Measurements from ENCODE around the gene GORAB. TPM values are rescaled to one million over a fixed set of nuclear protein-coding genes. Genes with fewer than 3 reads are reported as not detected.

The GORAB gene
- total and polyA plus RNA-seq, 9 of the 15 experiments (the other 6 are each of a cell fraction or from before 2014, with no cell fraction given), result 4.4 to 12.9 (median 8.9) TPM

DNA sequence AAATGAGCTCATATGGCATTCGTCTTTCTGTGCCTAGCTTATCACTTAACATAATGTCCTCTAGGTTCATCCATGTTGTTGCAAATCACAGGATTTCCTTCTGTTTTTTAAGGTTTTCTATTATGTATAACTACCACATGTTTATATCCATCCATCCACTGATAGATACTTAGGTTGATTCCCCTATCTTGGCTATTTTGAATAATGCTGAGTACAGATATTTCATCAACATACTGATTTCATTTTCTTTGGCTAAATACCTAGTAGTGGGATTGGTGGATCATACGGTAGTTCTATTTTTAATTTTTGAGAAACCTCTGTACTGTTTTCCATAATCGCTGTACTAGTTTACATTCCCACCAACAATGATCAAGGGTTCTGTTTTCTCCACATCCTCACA lies 45.0 kb downstream of the GORAB start:
- Histone ChIP-seq H3K4me3 (no peak overlapping the region), H3K36me3 (ENCODE audit: control insufficient read depth, insufficient read depth, low read length) (no peaks in the 10 kb centered on the region), H3K4me1 (replicated peaks in 1 of 2; ENCODE audit: control insufficient read depth in 2 of 2, insufficient read depth in 2 of 2, low read length in 2 of 2) (no peaks in the 10 kb centered on the region), H4K20me1 (replicated peaks; ENCODE audit: control insufficient read depth, insufficient read depth, low read length) (no peaks in the 10 kb centered on the region), H3K9me3 (replicated peaks; ENCODE audit: control insufficient read depth, insufficient read depth, low read depth, low read length) (no peaks in the 10 kb centered on the region), H3K9ac (ENCODE audit: insufficient read depth in 1 of 2, low read depth in 2 of 2, low read length in 2 of 2) (no peak overlapping the region), H3K27ac (ENCODE audit: extremely low read depth, low read depth, low read length) (no peak overlapping the region), H3K79me2 (ENCODE audit: control insufficient read depth, insufficient read depth, low read length) (no peaks in the 10 kb centered on the region), H2AFZ (ENCODE audit: low read depth, low read length) (no peak overlapping the region), H3K9me1 (ENCODE audit: control insufficient read depth, insufficient read depth, low read length) (no peaks in the 10 kb centered on the region), H3K4me2 (ENCODE audit: insufficient read depth, low read length) (no peak overlapping the region), H3K27me3 (ENCODE audit: control insufficient read depth in 2 of 2, insufficient read depth in 2 of 2, low read length in 2 of 2) (no peaks in the 10 kb centered on the region)
- FAIRE-seq (no peak), ATAC-seq (no peak), DNase-seq (ENCODE audit: extremely low read depth in 1 of 4, low spot score in 3 of 4) (no peak)
- 7% methylated on average over 3 of the region's 3 CpGs for WGBS (ENCODE audit: insufficient coverage, low coverage, missing lambda C conversion rate)
- no peak for TF ChIP-seq ARNT (IDR thresholded peaks at IDR 0.05)
- TF ChIP-seq MAFG (tag; conservative IDR thresholded peaks at IDR 0.05), result 0 out of 2 replicates have a peak, but pooled peaks have one; percentile 5
- 0 out of 2 replicates have a peak, but pooled peaks have one; percentile 7 for TF ChIP-seq C11orf30 (IDR thresholded peaks at IDR 0.05; ENCODE audit: low read depth)
- TF ChIP-seq ZNF316 (IDR thresholded peaks at IDR 0.05), result peak; percentile 60
- TF ChIP-seq, protein P1, sequence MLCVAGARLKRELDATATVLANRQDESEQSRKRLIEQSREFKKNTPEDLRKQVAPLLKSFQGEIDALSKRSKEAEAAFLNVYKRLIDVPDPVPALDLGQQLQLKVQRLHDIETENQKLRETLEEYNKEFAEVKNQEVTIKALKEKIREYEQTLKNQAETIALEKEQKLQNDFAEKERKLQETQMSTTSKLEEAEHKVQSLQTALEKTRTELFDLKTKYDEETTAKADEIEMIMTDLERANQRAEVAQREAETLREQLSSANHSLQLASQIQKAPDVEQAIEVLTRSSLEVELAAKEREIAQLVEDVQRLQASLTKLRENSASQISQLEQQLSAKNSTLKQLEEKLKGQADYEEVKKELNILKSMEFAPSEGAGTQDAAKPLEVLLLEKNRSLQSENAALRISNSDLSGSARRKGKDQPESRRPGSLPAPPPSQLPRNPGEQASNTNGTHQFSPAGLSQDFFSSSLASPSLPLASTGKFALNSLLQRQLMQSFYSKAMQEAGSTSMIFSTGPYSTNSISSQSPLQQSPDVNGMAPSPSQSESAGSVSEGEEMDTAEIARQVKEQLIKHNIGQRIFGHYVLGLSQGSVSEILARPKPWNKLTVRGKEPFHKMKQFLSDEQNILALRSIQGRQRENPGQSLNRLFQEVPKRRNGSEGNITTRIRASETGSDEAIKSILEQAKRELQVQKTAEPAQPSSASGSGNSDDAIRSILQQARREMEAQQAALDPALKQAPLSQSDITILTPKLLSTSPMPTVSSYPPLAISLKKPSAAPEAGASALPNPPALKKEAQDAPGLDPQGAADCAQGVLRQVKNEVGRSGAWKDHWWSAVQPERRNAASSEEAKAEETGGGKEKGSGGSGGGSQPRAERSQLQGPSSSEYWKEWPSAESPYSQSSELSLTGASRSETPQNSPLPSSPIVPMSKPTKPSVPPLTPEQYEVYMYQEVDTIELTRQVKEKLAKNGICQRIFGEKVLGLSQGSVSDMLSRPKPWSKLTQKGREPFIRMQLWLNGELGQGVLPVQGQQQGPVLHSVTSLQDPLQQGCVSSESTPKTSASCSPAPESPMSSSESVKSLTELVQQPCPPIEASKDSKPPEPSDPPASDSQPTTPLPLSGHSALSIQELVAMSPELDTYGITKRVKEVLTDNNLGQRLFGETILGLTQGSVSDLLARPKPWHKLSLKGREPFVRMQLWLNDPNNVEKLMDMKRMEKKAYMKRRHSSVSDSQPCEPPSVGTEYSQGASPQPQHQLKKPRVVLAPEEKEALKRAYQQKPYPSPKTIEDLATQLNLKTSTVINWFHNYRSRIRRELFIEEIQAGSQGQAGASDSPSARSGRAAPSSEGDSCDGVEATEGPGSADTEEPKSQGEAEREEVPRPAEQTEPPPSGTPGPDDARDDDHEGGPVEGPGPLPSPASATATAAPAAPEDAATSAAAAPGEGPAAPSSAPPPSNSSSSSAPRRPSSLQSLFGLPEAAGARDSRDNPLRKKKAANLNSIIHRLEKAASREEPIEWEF (CRISPR knock-in tag; IDR thresholded peaks at IDR 0.05), result no peak
- intact Hi-C loops (cut with micrococcal nuclease) (no loop called here), in situ Hi-C loops (cut with MboI) (no loop called here)
- CTCF ChIA-PET (ENCODE audit: low intra/inter-chr PET ratio), result no interaction called here
- POLR2A ChIA-PET, result no interaction called here
- no TSS peak for BruUV-seq (replicated peaks)

All from K562 (cell line).